Measurements from ENCODE around the gene MIA. TPM values are rescaled to one million over a fixed set of nuclear protein-coding genes. Genes with fewer than 3 reads are reported as not detected.

MIA gene
- total RNA-seq, 1 donor from 2014 or later, result 1.2 TPM

DNA sequence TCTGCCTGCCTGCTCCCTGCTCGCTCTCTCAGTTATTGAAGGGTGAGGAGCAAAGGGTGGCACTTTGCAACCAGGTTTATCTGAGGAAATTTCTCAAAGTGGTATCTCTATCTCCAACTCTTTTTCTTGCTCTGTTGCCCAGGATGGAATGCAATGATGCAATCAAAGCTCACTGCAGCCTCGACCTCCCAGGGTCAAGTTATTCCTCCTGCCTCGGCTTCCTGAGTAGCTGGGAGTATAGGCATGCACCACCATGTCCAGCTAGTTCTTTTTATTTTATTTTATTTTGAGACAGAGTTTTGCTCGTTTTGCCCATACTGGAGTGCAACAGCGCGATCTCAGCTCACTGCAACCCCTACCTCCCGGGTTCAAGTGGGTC is 29.9 kb upstream of the MIA start:
- H3K4me3 Mint-ChIP-seq, result no peak overlapping the region

DNA sequence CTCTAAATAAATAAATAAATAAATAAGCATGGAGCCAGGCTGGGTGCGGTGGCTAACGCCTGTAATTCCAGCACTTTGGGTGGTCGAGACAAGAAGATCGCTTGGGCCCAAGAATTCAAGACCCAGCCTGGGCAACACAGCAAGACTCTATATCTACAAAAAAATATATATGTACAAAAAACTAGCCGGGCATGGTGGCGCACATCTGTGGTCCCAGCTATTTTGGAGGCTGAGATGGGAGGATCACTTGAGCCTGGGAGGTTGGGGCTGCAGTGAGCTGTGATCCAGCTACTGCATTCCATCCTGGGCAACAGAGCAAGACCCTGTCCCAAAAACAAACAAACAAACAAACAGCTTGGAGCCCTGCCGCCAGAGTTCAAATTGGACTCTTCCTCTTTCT is 27.8 kb upstream of the MIA start:
- Mint-ChIP-seq H3K4me1 (peaks cover 43% of the 10 kb centered on the region), H3K27ac (no peak overlapping the region), H3K27me3 (ENCODE audit: low read depth) (no peaks in the 10 kb centered on the region), H3K4me3 (no peak overlapping the region), H3K9me3 (no peaks in the 10 kb centered on the region), H3K36me3 (peaks cover under 1% of the 10 kb centered on the region)
- DNase-seq (ENCODE audit: low spot score in 2 of 2, unreplicated experiment in 2 of 2), result no peak
- TF ChIP-seq, protein P1, sequence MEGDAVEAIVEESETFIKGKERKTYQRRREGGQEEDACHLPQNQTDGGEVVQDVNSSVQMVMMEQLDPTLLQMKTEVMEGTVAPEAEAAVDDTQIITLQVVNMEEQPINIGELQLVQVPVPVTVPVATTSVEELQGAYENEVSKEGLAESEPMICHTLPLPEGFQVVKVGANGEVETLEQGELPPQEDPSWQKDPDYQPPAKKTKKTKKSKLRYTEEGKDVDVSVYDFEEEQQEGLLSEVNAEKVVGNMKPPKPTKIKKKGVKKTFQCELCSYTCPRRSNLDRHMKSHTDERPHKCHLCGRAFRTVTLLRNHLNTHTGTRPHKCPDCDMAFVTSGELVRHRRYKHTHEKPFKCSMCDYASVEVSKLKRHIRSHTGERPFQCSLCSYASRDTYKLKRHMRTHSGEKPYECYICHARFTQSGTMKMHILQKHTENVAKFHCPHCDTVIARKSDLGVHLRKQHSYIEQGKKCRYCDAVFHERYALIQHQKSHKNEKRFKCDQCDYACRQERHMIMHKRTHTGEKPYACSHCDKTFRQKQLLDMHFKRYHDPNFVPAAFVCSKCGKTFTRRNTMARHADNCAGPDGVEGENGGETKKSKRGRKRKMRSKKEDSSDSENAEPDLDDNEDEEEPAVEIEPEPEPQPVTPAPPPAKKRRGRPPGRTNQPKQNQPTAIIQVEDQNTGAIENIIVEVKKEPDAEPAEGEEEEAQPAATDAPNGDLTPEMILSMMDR (IDR thresholded peaks at IDR 0.05; ENCODE audit: unreplicated experiment), result no peak

More for the DNA sequence above, 29.9 kb upstream of the MIA start:
- DNase-seq (ENCODE audit: low spot score in 2 of 2, unreplicated experiment in 2 of 2), result no peak
- Mint-ChIP-seq H3K27ac (peak overlapping the region; percentile 89), H3K36me3 (no peaks in the 10 kb centered on the region), H3K27me3 (ENCODE audit: low read depth) (no peaks in the 10 kb centered on the region), H3K9me3 (no peaks in the 10 kb centered on the region), H3K4me1 (peaks cover 28% of the 10 kb centered on the region)
- TF ChIP-seq, protein P1 (IDR thresholded peaks at IDR 0.05; ENCODE audit: unreplicated experiment), result no peak

GRCh38 chr19:40750058-40750873 is 25.1 kb upstream of the MIA start, which contains the start of gene ACTMAP:
Gene ACTMAP, minus strand, starts transcription at chr19:40750477. Its CDS starts 674 bp downstream, at chr19:40749803.
- no peaks in the 10 kb centered on the region for H3K9me3 Mint-ChIP-seq
- H3K4me3 Mint-ChIP-seq, result peak within 1 kb of the TSS; percentile 90
- TF ChIP-seq, protein P1 (IDR thresholded peaks at IDR 0.05; ENCODE audit: unreplicated experiment), result no peak
- peak; percentile 99 for DNase-seq (ENCODE audit: low spot score in 2 of 2, unreplicated experiment in 2 of 2)
- H3K36me3 Mint-ChIP-seq, result peaks cover 10% of the 10 kb centered on the region
- peaks cover 52% of the 10 kb centered on the region for H3K4me1 Mint-ChIP-seq
- H3K27me3 Mint-ChIP-seq (ENCODE audit: low read depth), result no peaks in the 10 kb centered on the region
- H3K27ac Mint-ChIP-seq, result peak within 1 kb of the TSS; percentile 97

- peaks cover 50% of the 10 kb centered on the region for H3K4me1 Mint-ChIP-seq
- H3K27me3 Mint-ChIP-seq (ENCODE audit: low read depth), result no peaks in the 10 kb centered on the region
- H3K36me3 Mint-ChIP-seq, result peaks cover 10% of the 10 kb centered on the region
- TF ChIP-seq, protein P1 (IDR thresholded peaks at IDR 0.05; ENCODE audit: unreplicated experiment), result no peak
- H3K27ac Mint-ChIP-seq, result peak within 1 kb of the TSS; percentile 97
- H3K4me3 Mint-ChIP-seq, result peak within 1 kb of the TSS; percentile 90
- H3K9me3 Mint-ChIP-seq, result no peaks in the 10 kb centered on the region
- peak; percentile 91 to 96 for DNase-seq (ENCODE audit: low spot score in 2 of 2, unreplicated experiment in 2 of 2)
These were observed 24.3 kb upstream of the MIA start, which contains the start of gene SNRPA for GRCh38 chr19:40750874-40751537. Gene SNRPA, plus strand, starts transcription at chr19:40751203. Its CDS starts 206 bp downstream, at chr19:40751409.

DNA sequence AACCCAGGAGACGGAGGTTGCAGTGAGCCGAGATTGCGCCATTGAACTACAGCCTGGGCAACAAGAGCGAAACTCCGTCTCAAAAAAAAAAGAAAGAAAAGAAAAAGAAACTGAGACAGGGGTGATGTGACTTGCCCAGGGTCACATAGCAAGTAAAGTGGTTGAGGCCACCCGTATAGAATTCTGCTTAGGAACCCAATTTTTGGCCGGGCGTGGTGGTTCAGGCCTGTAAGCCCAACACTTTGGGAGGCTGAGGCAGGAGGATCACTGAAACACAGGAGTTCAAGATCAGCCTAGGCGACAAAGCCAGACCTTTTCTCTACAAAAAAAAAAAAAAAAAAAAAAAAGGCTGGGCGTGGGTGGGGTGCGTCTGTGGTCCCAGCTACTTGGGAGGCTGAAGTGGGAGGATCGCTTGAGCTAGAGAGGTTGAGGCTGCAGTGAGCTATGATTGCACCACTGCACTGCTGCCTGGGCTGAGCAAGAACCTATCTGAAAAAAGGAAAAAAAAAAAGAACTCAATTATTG is 23.0 kb upstream of the MIA start:
- no peaks in the 10 kb centered on the region for H3K9me3 Mint-ChIP-seq
- DNase-seq (ENCODE audit: low spot score in 2 of 2, unreplicated experiment in 2 of 2), result no peak
- H3K4me3 Mint-ChIP-seq, result peak overlapping the region; percentile 90
- H3K36me3 Mint-ChIP-seq, result peaks cover 16% of the 10 kb centered on the region
- H3K4me1 Mint-ChIP-seq, result peaks cover 53% of the 10 kb centered on the region
- H3K27ac Mint-ChIP-seq, result peak overlapping the region; percentile 97
- TF ChIP-seq, protein P1 (IDR thresholded peaks at IDR 0.05; ENCODE audit: unreplicated experiment), result no peak
- no peaks in the 10 kb centered on the region for H3K27me3 Mint-ChIP-seq (ENCODE audit: low read depth)

Measured in mesothelial cell of epicardium (in vitro differentiated cells).